HG03442 (cell line): ENCODE measurements around the gene PRR5.

Experiments
- ATAC-seq: cut with Tn5 transposase; IDR thresholded peaks from one replicate; pipeline ENCODE4 v1.9.1; 2021; ENCODE audit warnings: mild to moderate bottlenecking, moderate library complexity; ENCODE audit not compliant: unreplicated experiment

Gene PRR5

DNA sequence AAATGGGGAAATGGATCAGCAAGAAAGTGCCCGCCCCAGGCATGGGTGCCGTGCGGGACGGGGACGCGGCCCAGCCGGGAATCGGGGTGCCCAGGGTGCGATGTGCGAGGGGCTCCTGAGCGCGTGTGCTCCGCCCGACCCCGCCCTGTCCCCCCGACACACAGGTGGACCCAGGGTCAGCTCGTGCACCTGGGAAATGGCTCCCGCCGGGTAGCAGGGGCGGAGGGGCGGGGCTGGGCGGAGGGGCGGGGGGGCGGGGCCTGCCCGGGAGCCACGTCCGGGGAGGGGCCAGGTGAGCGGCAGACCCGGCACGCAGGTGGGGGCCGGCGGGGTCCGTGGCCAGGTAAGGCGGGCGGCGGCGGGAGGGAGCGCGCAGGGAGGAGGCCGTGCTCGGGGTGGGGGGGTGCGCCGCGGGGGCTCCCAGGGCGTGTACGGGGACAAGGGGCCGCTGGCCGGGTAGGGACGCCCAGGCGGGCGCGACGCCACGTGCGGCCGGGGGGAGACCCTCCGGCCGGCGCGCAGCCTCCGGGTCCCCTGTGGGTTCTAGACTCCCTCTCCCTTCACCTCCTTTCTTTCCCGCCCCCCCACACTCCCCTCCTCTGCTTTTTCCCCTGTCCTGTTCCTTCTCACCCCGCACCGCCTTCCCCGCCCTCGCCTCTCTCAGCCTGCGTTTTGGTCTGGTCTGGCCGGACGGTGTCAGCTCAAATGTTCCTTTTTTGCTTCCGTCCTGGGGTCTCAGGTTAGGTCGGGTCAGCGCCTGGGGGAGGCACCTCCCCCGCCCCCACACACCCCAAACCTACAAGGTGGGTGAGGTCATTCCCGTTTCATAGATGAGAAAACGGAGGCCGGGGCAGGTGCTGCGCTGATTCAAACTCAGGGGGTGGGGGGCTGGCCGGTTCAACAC is 50.5 kb downstream of the PRR5 start, which contains the start of gene ARHGAP8:
ARHGAP8 (plus strand) TSS at position 291 of the 904 bp plus-strand sequence. CDS start 33,953 bp downstream, outside the sequence.
- no peak for ATAC-seq

DNA sequence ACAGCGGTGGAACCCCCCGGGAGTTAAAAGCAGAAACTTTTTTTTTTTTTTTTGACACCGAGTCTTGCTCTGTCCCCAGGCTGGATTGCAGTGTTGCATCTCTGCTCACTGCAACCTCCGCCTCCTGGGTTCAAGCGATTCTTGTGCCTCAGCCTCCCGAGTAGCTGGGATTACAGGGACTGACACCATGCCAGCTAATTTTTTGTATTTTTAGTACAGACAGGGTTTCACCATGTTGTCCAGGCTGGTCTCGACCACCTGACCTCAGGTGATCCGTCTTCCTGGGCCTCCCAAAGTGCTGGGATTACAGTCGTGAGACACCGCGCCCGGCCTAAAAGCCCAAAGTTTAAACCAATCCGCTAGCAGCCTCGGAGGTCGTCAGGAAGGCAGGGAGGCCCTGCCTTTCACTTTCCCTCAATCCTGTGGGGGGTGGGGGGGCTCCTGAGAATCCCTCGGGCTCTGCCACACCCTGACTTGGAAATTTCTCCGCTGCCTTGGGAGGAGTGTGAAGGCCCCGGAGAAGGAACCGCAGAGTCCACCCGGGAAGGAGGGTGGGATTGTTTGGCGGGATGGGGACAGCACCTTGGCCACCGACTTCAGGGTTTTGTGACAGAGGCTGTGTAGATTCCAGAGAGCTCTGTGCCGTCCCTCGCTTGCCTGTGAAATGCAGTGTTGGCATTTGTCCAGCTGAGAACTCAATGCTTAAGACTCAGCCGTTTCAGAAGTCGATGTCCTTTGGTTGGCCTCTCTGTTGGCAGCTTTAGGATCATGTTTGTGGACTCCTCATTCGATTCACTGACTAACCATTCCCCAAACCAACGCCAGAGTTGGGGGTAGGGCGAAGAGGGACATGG is 51.4 kb downstream of the PRR5 start:
- no peak for ATAC-seq

DNA sequence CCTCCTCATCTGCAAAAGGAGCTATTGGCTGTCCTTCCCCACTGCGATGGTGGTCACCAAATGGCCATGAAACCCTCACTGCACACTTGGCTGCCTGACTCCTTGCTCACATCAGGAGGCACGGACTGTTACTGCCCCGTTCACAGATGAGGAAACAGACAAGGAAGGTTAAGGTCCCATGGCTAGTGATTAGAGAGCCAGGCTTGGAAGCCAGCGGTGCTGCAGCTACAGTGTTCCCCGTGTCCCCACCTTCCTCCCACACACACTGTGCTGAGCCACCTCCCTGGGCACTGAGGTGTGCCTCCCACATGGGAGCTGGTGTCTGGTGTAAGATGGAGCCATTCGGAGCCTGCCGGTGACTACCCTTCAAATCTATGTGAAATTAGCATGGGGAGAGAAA is 53.0 kb downstream of the PRR5 start:
- no peak for ATAC-seq

DNA sequence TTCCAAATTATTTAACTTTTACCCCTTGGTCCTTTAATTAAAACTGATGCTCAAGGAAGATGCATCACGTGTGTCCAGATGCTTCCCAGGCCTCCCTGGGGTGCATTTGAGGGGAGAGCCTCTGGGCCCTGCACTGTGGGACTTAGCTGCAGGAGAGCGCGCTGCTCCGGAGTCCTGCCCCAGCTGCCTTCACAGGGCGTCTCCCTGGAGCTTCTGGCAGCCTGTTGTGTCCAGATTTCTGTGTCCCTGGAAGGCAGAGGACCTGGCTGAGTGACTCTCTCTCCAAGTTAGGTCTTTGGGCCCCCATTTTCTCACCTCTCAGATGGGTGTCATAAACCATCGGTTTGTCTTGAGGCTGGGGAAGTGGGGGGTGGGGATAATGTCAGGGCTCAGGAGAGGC is 53.4 kb downstream of the PRR5 start:
- no peak for ATAC-seq

DNA sequence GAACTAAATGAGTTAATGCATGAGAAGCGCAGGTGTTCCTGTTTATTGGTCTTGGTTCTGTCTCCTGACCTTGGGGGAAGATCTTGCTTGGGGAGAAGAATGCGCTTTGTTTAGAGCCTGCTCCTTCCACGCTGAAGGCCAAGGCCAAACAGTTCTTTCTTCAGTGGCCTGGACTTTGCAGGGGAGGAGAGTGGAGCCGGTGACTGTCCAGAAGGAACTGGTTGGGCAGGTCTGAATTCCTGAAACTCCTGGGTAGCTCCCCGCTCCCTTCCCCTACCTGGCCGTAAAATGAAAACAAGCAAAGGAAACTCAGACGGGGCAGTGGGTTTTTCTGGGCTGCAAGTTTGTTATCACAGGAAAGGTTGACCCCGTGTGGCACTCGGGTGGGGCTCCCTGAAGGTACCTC is 54.0 kb downstream of the PRR5 start:
- ATAC-seq, result no peak

DNA sequence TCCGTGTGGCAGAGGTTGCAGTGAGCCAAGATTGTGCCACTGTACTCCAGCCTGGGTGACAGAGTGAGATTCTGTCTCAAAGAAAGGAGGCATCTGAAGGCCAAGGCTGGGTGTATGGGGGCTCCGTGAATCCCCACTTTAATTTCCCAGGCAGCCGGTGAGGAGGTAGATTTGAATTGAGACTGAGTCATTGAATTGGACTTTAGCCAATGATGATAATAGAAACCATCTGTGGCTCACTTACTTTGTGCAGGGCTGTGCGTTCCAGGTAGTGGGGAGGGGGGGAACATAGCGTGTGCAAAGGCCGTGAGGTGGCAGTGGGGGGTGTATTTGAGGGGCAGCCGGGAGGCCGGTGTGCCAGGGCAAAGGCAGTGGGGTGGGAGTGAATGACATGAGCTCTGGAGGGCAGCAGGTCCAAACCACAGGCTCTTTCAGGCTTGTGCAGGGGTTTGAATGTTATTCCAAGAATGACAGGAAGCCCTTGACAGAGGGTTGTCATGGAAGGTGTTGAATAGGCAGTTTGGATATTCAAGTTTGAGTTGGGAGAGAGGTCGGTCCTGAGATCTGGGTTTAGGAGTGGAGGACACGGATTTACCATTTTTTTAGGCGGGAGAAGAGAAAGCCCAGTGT is 56.5 kb downstream of the PRR5 start:
- no peak for ATAC-seq

DNA sequence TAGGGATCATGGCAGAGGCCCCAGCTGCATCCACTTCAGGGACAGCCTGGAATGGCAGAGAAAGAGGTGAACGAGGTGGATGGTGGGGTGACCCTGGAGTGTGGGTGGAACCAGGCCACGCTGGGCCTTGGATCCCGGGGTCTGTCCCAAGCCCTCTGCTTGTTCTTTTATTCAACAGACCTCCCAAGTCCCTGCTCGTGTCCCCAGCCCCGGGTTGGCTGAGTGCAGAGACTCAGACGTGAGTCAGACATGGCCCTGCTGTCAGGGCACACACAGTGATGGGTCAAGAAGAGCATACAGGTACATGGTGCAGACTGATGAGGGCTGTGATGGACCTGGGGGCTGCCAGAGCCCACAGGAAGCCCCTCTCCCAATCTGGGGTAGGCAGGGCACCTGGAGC is 57.0 kb downstream of the PRR5 start:
- no peak for ATAC-seq

DNA sequence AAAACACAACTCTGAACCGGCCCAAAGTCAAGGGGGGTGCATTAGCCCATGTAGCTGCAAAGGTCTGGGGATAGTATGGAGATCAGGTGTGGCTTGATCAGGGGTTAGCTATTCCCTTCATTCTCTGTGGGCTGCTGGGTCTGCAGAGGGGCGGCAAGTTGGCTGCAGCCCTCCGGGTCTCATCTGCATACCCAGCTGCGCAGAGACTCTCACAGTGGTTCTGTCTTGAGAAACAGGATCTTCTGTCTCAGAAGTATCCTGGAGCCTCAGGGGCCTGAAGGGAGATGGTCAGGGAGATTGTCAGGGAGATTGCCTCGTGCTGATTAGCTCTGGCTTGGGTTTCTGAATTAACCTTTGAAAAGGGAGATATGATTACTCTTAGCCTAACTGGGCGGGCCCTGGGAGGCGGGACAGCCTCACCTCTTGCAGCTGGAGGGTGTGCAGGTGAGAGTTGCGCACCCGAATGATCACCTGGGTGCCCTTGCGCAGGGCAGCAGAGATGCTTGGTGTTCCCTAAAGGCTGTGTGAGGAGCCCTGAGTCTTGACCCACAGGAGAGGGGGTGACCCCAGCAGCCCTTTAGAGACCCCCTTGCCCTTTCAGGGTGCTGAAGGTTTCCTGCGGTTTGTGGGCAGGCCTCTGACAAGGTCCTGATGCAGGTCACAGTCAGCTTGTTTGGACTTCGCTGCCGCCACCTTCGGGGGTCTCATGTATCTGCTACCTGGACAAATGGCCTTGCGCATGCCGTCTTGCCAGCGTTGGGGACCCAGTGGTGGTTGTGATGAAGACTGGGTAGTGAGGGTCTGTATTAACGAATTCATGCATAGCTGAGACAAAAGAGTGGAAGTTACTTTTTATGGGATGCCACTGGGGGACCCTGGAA is 57.7 kb downstream of the PRR5 start:
- ATAC-seq, result no peak

DNA sequence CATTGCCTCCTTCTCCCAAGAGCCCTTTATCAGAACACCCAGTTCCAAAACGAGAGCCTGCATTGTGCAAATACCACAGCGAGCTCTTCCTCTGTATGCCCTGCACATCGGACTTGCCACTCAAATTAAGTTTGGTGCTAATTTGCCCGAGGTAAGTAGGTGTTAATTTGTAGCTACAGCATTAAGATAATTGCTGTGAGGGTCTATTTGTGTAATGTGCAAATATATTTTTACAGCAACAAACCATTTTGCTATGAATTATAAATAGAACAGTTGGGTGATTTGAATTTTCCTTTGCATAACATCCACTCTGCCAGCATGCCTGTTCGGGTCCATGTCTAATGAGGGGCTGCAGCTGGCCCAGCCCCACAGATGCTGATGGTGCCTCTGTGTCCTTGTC is 58.5 kb downstream of the PRR5 start:
- no peak for ATAC-seq

DNA sequence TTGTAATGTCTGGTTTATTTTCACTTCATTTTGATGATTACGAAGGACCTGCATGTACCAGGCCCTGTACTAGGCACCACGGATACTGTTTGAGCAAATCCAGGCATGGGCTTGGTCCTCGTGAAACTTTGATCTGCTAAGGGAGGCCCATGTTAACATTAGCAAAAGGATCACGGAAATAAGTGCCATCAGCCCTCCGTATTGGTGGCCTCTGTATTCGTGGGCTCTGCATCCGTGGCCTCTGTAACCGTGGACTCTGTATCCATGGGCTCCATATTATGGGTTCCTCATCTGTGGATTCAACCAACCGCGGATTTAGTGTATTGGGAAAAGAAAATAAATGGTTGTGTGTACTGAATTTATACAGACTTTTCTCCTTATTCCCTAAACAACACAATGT is 59.0 kb downstream of the PRR5 start:
- ATAC-seq, result no peak

DNA sequence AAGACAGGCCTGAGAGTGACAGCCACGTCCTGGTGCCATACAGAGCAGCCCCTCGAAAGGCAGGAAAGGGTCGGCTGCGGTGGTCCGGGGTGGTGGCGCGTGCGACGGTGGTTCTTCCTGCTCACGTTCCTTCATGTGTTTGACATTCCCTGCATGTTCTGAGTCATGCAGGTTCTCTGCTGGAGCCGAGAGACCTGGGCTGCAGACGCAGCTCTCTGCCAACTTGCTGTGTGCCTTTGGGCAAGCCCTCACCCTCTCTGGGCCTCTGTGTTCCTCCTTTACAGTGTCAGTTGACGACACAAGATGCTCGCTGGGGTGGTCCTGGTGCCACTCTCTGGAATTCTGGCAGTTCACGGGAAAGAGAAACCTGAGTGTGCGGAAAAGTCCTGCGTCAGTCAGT is 62.4 kb downstream of the PRR5 start:
- no peak for ATAC-seq

DNA sequence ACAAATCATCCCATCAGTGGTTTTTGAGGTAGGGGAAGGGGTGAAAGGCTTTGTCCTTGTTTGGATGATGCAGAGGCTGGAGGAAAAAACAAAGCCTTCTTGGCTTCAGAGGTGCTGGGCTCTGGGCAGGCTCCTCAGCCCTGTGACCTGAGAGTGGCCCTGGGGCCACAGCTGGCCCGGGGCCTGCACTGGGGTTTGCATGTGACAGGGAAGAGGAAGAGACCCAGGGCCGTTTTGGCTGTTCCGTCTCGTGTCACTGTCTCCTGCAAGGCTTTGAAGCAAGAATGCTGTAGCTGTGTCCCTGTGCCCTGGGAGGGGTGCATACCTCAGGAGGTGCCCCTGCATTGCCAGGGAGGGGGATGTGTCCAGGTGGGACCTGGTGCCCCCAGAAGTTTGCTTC is 63.0 kb downstream of the PRR5 start:
- no peak for ATAC-seq

DNA sequence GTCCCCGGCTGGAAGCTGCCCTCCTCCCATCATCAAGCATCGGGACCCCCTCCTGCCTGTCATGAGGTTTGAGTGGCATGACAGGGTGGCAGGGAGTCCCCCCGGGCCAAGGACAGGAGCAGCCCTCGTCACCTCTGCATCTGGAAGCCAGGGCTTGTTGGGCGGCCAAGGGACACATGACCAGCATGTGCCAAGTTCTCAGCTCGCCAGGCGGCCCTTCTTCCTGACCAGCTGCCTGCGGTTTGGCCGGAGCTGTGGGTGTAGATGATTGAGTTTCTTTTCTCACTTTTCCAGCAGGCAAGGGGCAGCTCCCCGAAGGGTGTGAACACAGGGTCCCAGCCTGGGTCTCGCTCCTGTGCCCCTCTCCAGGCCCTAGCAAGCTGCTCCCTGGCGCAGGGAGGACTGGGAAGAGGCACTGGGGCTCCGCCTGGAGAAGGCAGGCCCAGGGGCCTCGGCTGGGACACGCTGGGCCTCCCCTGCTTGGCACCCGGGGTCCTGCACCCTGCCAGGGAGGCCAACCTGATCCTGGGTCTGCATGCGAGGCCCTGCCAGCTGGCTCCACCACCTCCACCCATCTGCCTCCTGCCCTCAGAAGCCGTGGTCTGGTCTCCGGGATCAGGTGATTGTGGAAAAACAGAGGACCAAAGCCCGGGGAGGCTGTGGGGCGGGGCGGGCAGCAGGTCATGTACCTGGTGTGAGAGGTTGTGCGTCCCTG is 63.7 kb downstream of the PRR5 start:
- no peak for ATAC-seq

DNA sequence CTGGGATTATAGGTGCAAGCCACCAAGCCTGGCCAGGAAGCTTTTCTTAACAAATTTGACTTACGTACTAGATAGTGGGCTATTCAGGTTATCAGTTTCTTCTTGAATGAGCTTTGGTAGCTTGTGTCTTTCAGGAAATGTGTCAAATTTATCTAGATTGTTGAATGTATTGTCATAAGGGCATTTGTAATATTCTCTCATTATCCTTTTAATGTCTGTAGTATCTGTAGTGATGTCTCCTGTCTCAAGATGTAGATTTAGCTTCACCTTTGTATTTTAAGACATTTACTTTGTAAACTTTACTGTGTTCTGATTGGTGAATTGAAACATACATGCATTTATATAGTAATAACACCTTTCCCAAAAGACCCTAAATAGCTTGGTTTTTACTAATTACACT is 71.1 kb downstream of the PRR5 start:
- no peak for ATAC-seq

DNA sequence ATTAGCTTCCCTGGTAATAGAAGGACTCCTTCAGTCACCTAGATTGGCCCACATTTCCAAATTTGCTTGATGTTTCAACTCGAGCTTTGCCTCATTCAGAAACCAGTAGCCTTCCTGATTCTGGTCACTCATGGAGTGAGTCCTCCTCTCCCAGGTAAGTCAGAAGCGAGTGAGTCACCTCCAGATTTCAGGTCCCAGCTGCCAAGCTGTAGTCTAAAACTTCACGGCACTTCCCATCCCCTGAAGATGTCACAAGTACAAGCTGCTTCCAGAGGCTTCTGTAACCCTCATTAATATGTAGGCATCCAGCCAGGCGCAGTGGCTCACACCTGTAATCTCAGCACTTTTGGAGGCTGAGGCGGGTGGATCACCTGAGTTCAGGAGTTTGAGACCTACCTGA is 73.9 kb downstream of the PRR5 start:
- ATAC-seq, result no peak

DNA sequence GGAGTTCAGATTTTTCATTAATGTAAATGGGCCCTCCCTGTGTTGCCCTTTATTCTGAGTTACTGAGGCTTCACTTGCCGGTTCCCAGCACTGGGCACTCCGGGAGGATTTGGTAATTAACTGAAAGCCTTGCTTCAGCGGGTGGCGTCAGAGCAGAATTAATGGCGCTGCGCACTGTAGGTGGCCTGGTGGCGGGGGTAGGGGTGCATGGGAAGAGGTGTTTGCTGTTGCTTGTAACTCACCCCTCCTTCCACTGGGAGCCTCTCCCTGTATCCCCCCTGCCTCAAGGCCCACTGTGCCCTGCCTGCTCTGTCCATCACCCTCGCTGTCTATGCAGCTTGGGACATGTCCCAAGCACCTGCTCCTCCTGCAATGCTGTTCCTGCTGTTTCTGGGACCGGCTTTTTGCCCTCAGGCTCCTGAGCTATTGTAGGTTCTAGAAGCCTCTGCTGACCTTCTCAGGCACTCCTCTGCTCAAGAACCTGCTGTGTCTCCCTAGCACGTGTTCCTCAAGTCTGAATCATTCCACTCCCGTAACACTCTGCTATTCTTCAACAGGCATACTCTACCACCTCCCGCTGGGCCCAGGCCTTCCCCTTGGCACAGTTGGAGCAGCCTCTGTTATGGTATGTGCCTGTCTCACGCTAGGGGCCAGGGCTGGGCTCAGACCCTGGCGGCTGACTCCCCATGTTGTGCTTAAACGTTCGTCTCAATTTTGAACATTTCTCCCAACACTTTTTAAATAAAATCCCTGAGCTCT is 74.8 kb downstream of the PRR5 start:
- no peak for ATAC-seq

DNA sequence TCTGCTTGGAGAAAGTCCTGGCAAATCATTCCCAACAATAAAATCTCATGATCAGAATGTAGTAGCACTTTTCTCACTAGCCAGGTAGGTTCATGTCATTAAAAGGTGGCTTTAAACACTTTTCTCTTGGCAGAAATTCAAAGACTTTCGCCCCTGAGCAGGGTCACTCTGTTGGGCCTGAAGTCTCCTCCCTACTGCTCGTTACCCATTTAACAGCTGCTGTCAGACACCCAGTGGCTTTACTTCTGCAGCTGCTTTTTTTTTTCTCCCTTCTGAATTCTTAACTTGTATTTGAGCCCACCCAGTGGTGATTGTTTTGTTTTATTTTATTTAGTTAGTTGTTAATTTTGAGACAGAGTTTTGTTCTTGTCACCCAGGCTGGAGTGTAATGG is 75.4 kb downstream of the PRR5 start:
- ATAC-seq, result no peak

DNA sequence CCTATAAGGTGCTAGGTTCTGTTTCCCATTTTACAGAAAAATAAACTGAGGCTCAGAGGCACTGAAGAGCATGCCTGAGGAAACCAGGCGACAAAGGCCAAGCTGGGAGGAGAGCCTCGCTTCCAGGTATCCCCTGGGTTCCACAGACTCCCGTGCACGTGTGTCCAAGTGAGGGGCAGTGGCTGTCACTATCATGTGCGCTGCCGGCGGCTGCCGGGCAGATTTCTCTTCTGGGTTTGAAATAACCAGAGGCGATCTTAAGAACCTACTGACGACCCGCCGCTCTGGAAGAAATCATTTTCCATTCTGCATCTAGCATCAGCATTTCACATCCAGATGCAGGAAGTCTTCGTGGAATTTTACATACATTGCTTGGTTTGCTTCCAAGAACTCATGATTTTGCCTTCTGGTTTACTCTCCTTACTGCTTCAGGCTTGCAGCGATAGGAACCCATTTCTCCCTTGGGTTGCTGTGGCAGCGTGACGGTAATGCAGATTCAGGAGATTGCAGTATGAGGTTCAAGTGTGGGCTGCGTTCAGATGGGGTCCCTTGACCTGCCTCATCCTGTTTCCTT is 79.0 kb downstream of the PRR5 start:
- ATAC-seq, result no peak
